Chondrocyte (in vitro differentiated cells): Measurements from ENCODE around the gene KRT39. TPM values are rescaled to one million over a fixed set of nuclear protein-coding genes. Genes with fewer than 3 reads are reported as not detected.

Source experiments
- DNase-seq: peaks from one replicate; pipeline ENCODE4 v3.0.0; 2021; ENCODE audit warnings: mixed read lengths, low spot score
- H3K27ac Mint-ChIP-seq: one replicate; pipeline ENCODE4 v1.8.0; 2021; ENCODE audit warnings: mild to moderate bottlenecking, moderate library complexity, mixed read lengths; ENCODE audit not compliant: unreplicated experiment
- H3K27me3 Mint-ChIP-seq: 2 replicates; pipeline ENCODE4 v1.8.0; 2021; ENCODE audit warnings: low read depth, mixed read lengths
- H3K36me3 Mint-ChIP-seq: 2 replicates; pipeline ENCODE4 v1.8.0; 2021; ENCODE audit warnings: low read depth, mixed read lengths
- H3K4me1 Mint-ChIP-seq: 2 replicates; pipeline ENCODE4 v1.8.0; 2021; ENCODE audit warnings: low read depth, mild to moderate bottlenecking, mixed read lengths
- H3K4me3 Mint-ChIP-seq: one replicate; pipeline ENCODE4 v1.8.0; 2021; ENCODE audit warnings: mild to moderate bottlenecking, moderate library complexity, mixed read lengths; ENCODE audit not compliant: unreplicated experiment
- H3K9me3 Mint-ChIP-seq: 2 replicates; pipeline ENCODE4 v1.8.0; 2021; ENCODE audit warnings: low read depth, mixed read lengths
- long read RNA-seq: library from polyadenylated mRNA; stranded (forward); transcript quantifications from one replicate; pipeline ENCODE4 v2.0.0, GENCODE V29; 2021
- total RNA-seq: library from RNA; stranded (reverse); gene quantifications from 3 replicates; pipeline ENCODE4 v1.2.1, GENCODE V29; 2021
- TF ChIP-seq, protein P1 (sequence below): fragments of 200-600 bp; sonication (generic); IDR thresholded peaks from 2 replicates; pipeline ENCODE4 v1.5.0; 2021; ENCODE audit warnings: antibody characterized with exemption, mild to moderate bottlenecking, moderate library complexity

KRT39 gene
- total RNA-seq, result not detected in 3 replicates
- long read RNA-seq, result 0 reads

DNA sequence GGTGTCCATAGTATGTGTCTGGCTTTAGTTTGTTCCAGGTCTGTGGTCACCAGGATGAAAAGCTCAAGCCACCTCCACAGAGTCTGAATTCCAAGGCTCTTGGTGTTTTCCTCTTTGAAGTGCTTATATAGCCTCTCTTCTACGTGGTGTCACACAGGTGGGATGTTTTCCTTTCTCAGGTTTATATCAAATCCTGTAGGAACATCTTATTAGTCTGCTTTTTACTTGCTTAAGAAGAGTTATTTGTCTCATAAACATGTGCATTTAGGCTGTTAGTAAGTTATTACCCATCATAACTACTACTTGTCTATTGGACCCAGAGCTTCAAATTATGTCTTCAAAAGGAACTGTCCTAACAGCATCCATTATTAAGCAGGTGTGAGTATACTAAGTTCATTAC is at the start of gene KRT39:
Gene KRT39, minus strand, starts transcription at position 101 of the 400 bp plus-strand sequence. Its CDS starts 92 bp downstream, at position 9.
- no peak for DNase-seq
- H3K36me3 Mint-ChIP-seq, result peaks cover 1% of the 10 kb centered on the region
- peaks cover 15% of the 10 kb centered on the region for H3K9me3 Mint-ChIP-seq
- H3K4me3 Mint-ChIP-seq, result no peak within 1 kb of the TSS
- H3K27me3 Mint-ChIP-seq, result no peaks in the 10 kb centered on the region
- no peaks in the 10 kb centered on the region for H3K4me1 Mint-ChIP-seq
- H3K27ac Mint-ChIP-seq, result no peak within 1 kb of the TSS
- TF ChIP-seq, protein P1, sequence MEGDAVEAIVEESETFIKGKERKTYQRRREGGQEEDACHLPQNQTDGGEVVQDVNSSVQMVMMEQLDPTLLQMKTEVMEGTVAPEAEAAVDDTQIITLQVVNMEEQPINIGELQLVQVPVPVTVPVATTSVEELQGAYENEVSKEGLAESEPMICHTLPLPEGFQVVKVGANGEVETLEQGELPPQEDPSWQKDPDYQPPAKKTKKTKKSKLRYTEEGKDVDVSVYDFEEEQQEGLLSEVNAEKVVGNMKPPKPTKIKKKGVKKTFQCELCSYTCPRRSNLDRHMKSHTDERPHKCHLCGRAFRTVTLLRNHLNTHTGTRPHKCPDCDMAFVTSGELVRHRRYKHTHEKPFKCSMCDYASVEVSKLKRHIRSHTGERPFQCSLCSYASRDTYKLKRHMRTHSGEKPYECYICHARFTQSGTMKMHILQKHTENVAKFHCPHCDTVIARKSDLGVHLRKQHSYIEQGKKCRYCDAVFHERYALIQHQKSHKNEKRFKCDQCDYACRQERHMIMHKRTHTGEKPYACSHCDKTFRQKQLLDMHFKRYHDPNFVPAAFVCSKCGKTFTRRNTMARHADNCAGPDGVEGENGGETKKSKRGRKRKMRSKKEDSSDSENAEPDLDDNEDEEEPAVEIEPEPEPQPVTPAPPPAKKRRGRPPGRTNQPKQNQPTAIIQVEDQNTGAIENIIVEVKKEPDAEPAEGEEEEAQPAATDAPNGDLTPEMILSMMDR, result no peak

DNA sequence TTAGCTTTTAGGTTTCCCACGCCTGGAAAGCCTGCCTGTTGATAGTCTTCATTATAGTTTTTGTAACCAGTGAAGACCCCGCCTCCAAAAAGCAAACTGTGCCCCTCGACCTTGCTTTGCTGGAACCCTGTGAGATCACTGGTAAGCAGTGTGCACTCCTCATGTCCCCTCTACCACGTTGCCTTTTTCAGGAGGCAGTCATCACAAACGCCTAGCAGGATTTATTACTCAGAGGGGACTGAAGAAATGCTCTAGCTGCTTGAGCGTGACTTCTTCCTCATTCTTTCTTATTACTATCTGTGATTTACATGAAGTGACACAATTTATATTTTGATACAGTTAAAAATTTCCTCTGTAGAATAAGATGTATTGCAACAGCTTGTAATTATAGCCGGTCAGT is 48.7 kb upstream of the KRT39 start:
- no peak overlapping the region for H3K4me3 Mint-ChIP-seq
- no peaks in the 10 kb centered on the region for H3K36me3 Mint-ChIP-seq
- H3K27ac Mint-ChIP-seq, result no peak overlapping the region
- H3K4me1 Mint-ChIP-seq, result peaks cover 4% of the 10 kb centered on the region
- H3K27me3 Mint-ChIP-seq, result no peaks in the 10 kb centered on the region
- DNase-seq, result no peak
- H3K9me3 Mint-ChIP-seq, result no peaks in the 10 kb centered on the region
- TF ChIP-seq, protein P1, result no peak

DNA sequence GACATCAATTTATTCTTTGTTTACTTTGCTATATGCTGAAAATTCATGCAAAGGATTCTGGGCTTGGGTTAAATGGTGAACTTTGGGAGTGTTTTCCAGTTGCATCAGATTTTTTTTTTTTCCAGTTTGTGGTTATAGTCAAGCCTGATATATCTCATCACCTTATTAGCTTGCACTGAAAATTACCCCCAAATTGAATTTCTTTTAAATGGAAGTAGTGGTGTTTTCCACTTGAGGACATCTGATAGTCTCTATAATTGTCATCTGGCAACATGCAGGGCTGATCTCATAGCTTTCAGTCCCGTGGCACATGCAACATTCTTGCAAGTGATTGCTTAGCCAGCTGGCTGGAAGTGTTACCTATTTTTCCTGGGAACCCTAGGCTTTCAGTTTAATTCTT is 46.9 kb upstream of the KRT39 start:
- no peak for DNase-seq
- Mint-ChIP-seq H3K4me3 (no peak overlapping the region), H3K36me3 (no peaks in the 10 kb centered on the region), H3K9me3 (no peaks in the 10 kb centered on the region), H3K4me1 (peaks cover 4% of the 10 kb centered on the region), H3K27ac (peak overlapping the region; percentile 42), H3K27me3 (no peaks in the 10 kb centered on the region)
- TF ChIP-seq, protein P1, result no peak

DNA sequence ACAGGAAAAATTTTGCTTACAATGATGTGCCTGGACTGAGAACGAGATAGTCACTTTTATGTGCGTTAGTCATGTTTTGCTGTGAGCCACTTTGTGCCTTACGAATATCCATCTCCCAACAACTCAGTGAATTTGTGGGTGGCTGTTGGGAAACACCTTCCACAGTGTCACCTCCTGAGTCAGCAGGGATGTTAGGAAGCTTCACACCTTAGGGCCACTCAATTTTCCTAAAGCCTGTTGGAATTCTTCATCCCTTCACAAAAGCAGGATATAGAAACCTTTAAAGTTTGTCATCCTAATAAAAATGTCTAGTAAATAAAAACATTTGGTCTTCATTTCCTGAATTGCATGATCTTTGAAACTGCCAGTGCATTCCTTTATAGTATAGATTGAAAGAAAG is 46.4 kb upstream of the KRT39 start:
- TF ChIP-seq, protein P1, result no peak
- Mint-ChIP-seq H3K4me1 (peaks cover 4% of the 10 kb centered on the region), H3K36me3 (no peaks in the 10 kb centered on the region), H3K9me3 (no peaks in the 10 kb centered on the region), H3K27me3 (no peaks in the 10 kb centered on the region), H3K4me3 (no peak overlapping the region), H3K27ac (no peak overlapping the region)
- no peak for DNase-seq

DNA sequence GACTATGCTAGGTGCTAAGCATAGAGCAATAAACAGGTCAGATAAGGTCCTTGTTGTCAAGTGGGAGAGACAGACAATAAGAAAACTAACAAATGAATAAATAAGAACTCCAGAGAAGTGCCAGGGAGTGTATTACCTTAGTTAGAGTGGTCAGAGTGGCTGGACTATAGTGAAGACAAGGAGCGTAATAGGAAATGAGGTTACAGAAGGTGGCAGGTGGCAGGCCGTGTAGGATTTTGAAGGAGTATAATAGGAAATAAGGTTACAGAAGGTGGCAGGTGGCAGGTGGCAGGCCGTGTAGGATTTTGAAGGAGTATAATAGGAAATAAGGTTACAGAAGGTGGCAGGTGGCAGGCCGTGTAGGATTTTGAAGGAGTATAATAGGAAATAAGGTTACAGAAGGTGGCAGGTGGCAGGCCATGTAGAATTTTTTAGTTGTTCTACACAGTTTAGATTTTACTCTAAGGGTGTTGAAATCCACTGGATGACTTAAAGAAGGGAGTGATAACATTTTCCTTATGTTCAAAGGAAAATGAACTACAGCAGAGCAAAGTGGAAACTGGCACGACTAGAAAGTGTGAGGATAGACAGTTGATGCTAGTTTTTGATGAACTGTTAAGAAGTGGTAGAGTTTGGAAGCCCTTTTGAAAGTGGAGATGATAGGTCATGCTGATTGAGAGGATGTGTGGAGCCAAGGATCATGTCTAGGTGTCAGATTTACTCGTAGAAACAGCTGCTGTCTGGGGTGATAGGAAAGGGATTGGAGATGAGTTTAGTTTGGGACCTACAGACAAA is 45.8 kb upstream of the KRT39 start:
- Mint-ChIP-seq H3K36me3 (no peaks in the 10 kb centered on the region), H3K27ac (no peak overlapping the region), H3K9me3 (no peaks in the 10 kb centered on the region), H3K27me3 (no peaks in the 10 kb centered on the region), H3K4me3 (no peak overlapping the region), H3K4me1 (peaks cover 4% of the 10 kb centered on the region)
- DNase-seq, result no peak
- TF ChIP-seq, protein P1, result no peak
